OCI-M2 (cell line): ENCODE data around the gene NTMT1.

Experiments used
- DNase-seq: peaks from one replicate; lab custom pipeline; 2025; ENCODE audit not compliant: unreplicated experiment; lab: John Stamatoyannopoulos, UW

NTMT1 gene

GRCh38 chr9:129596541-129597331, 29.2 kb upstream of the NTMT1 start:
- no peak for DNase-seq

DNA sequence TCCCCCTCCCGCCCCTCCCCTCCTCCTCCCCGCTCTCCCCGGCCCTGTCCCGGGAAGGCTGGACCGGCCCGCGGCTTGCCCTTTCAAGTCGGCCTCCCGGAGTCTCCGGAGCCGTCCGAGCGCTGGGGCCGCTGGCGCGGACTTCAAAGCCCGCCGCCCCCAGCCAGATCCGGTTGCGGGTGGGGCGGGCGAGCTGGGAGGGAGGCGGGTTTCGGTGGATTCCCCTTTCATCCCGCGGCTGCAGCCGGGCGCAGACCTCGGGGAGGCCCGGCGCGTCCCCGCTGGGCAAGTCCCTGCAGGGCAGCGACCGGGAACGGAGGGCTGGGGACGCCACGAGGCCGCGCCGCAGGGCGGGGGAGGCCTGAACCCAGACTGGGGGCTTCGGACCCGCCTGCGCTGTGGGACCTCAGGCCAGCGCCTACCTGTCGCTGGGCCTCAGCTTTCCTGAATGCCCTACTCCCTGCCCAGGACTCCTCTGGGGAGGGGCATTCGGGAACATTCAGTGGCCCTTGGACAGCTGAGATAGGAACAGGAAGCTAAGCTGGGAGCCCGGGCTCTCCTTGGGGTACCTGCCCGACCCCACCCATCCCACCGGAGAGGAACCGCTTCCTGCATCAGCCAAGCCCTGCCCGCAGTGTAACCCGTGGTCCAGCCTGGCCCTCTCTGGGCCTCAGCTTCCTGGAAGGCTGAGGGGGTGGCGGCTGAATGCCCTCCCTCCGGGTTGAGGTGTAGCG, 28.4 kb upstream of the NTMT1 start:
- DNase-seq = no peak

DNA sequence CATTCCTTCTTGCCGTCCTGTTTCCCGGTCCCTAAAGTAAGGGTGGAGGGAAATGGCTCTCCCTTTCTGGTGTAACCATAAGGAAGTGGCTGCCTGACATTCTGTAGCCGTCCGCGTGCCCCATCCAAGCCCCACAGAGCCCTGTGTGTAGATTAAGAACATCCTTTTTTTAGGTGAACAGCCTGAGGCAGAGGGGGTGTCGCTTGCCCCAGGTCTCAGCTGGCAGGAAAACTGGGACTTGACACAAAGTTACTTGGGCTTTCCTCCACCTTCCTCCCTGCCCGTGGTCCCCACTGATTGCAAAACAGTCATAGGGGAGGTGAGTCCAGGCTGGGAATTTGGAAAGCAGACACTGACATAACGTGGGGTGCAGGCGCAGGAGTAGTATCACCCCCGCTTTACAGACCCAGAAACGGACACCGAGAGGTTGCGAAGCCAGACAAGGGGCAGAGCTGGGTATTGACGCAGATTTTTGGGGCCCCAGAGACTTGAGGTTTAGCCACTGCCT, 27.8 kb upstream of the NTMT1 start:
- DNase-seq = no peak

DNA sequence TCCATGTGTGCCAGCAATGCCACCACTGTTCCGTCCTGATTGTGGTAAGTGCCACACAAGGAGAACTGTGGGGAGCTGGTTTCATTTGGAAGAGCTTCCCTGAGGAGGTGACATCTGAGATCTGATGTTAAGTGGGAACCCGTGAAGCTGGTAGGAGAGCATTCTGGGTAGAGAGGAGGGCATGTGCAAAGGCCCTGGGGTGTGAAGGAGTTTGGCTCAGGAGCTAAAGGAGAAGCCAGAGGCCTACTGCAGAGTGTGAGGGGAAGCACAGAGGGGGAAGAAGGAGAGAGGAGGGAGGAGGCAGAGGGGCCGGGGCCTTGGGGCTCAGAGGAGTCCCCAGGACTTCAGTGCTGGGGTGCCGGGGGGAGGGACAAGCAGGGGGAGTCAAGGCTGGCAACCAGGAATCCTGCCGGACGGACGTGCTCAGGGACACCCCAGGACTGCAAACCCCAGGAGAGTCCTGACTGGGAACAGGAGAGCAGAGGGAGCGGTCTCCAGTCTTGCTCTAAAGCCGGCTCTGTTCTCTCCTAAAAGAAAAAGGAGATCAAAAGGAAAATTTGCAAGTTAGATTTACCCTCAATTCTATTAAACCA, 24.8 kb upstream of the NTMT1 start:
- no peak for DNase-seq

DNA sequence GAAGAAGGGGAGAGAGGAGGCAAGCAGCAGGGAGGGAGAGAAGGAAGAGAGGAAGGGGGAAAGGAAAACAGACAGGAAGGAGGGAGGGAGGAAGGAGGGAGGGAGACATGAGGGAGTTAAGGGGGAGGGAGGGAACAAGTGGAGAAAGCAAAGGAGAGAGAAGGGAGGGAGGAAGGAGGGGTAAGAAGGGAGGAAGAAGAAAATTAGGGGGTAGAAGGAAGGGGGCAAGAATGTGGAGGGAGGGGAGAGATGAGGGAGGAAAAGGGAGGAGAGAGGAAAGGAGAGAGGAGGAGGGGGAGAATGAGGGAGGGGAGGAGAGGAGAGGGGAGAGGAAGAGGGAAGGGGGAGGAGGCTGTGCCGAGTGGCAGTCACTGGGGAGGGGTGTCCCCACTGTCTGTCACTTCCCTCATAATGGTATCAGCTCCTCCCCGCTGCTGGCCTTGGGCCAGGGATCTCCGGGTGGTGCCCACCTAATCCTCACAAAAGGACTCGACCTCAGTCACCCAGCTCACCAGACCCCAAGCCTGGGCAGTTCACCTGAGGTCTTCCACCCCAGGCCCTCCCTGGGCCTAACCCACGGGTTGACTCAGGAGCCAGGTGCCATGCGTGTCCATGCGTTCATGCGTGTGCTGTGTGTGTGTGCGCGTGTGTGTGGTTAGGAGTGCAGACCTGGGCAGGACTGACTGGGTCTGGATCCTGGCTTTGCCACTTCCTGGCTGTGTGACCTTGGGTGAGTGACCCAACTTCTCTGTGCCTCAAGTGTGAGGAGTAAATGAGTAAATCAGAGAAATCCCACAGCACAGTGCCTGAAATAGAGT, 23.2 kb upstream of the NTMT1 start:
- DNase-seq = no peak

DNA sequence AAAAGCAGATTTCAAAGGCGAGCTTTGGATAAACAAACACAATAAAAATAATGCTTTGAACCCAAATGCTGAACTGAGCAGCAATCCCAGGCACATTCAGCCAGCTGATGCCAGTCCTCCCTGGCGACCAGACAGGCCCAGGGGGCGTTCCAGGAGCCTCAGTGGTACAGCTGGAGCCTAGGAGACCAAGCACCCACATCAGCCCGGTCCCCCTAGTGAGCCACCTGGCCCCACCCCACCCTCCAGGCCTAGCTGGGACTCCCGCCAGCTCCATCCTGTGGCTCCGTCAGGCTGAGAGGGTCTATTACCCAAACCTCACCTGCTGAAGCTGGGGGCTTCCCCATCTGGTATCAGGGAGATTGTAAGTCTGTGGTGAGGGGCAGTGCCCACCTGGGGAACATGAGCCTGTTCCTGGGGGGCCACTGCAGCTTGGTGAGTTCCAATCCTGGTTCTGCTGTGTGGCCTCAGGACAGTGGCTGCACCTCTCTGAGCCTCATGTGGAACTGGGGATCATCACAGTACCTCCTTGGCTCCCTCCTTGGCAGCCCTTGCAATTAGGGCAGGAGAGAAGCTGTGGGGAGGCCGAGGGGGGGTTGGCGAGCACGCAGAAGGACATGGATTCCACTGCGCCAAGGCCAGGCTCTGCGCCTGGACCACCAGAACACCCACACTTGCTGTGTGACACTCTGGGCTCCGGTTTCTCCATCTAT, 21.8 kb upstream of the NTMT1 start:
- DNase-seq = no peak

DNA sequence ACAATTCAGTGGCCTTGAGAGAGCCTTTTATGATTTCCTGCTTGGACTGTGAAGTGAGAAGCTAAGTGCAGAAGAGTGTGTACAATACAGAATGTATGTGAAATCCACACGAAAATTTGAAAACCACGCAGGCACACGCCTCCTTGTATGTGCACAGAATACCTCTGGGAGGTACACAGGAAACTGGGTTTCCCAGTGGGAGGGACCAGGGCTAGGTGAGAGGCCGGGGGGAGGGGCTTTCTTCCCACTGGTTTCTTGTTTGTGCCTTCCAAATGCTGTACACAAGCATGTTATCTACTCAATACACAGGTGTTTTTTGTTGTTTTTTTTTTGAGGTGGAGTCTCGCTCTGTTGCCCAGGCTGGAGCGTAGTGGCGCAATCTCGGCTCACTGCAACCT, 21.2 kb upstream of the NTMT1 start:
- no peak for DNase-seq

DNA sequence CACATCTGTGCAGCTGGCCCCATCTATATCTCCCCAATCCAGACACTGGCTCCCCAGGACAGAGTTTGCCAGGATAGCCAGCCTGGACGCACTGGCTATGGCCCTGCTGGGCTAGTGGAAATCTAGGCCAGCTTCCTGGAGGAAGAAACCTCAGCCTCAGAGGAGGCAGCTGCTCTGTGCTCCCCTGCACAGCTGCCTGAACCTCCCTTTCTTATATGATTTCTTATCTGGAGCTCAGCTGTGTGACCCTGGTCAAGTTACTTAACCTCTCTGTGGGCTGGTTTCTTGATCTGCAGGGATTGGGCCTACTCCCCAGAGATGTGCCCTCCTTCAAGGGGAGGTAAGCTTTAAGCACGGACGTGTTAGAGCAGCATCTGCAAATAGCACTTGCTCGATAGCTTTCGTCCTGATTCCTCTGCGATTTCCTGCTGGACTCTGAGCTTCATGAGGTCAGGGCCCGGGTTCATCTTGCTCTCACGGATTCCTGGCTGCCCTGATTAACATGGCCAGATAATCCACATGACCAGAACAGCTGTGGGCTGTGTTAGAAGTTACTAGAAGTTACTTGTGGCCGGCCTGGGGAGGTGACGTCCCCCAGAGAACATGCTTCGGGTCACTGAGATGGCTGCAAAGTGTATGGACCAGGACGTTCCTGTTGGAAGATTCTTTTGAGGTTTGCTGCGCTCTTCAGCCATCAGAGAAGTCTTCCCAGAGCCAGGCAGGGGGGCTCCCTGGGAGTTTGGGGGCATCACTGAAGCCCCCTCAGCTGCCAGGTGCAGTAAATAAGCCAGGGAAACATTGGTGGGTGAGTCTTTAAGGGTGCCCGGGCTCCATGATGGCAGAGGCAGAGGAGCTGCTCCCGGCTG, 19.6 kb upstream of the NTMT1 start:
- no peak for DNase-seq

- no peak for DNase-seq
Observed at GRCh38 chr9:129607027-129607387, 19.0 kb upstream of the NTMT1 start.

GRCh38 chr9:129608561-129609481, 17.1 kb upstream of the NTMT1 start:
- DNase-seq = no peak

GRCh38 chr9:129609486-129610212, 16.3 kb upstream of the NTMT1 start:
- DNase-seq = no peak

- DNase-seq = no peak
Observed at GRCh38 chr9:129610213-129610472, 15.8 kb upstream of the NTMT1 start.

DNA sequence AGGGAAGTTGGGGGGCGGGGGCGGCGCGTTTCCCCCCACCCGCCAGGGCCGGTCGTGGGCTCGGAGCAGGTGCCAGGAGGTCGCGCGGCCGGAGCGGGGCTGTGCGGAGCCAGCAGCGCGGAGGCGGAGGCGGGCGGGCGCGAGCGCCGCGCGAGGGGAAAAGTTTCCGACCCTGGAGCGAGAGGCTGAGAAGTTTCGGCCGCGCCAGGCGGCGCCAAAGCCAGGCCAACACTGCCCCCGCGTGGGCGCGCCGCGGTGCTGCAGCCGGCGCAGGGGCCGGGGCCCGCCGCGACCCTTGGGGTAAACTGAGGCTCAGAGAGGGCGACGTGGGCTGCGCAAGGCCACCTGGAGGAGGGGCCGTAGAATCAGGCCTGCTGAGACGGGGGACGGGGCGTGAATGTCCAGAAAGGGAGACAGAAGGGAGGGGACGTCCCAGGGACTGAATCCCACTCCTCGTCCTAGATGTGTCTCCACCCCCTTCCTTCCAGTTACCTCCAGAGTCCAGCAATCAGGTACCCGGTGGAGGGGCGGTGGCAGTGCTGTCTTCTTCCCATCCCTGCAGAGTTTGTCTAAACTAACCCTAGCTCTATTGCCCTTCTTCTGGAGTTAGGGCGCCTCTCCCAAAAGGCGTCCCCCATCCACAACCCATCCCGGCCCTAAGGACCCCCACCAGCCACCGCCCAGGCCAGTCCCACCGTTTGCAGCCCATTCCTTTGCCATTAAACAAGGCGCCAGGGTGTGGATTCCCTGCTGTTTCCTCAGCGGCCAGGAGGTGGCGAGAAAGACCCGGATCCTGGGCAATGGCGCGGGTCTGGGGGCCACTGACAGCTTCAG, 15.3 kb upstream of the NTMT1 start:
- DNase-seq = peak; percentile 11

GRCh38 chr9:129611307-129611800, 14.6 kb upstream of the NTMT1 start:
- no peak for DNase-seq

DNA sequence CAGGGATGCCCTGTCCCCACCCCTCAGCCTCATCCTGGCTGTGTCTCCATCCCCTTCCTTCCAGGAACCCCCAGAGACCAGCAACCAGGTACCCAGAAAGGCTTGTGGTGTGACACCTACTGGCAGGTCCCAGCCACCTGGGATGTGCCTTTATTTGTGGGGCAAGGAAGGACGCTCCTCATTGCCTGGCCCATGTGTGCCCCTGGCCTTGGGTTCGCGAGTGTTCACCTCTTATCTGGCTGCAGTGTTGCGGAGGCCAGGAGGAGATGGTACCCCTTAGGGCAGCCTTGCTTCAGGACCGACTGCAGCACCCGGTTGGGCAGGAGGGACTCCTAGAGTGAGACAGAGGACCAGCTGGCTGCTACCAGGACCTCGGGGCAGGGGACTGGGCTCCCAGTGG, 13.8 kb upstream of the NTMT1 start:
- no peak for DNase-seq

DNA sequence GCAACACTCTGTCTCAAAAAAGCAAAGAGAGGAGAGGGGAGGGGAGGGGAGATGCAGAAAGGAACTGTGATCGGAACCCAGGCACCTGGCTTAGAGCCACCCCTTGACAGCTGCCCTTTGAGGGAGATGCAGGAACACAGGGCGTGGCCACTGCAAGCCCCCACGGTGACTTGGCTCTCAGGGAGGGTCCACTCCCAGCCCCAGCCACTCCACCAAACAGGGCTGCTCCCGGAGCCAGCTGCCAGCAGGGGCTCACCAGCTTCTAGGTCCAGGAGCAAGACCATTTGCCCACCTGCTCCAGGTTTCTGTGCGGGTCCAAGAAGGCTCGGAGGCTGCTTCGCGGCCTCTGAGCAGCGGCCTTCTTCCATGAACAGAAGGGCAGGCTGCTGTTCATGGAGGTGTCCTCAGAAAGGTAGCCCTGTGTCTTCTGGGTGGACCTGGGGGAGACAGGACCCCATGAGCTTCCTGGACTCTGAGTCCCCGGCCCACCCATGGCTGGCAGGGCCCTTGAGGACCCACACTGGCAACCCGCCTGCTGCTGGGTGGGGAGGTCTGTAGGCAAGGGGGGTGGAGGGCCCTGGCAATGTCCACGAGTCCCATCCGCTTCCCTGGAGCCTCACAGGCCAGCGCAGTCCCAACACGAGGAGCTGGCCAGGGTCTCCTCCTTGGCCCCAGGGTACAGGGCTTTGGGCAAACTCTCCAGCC, 13.0 kb upstream of the NTMT1 start:
- DNase-seq = no peak
